ENCODE results near the gene IL31RA.
"Not testable (repeated sequence)": the region's sequence is repeated elsewhere in the genome, so short reads cannot be mapped to it uniquely, and the experiment has no call there.

IL31RA gene

DNA sequence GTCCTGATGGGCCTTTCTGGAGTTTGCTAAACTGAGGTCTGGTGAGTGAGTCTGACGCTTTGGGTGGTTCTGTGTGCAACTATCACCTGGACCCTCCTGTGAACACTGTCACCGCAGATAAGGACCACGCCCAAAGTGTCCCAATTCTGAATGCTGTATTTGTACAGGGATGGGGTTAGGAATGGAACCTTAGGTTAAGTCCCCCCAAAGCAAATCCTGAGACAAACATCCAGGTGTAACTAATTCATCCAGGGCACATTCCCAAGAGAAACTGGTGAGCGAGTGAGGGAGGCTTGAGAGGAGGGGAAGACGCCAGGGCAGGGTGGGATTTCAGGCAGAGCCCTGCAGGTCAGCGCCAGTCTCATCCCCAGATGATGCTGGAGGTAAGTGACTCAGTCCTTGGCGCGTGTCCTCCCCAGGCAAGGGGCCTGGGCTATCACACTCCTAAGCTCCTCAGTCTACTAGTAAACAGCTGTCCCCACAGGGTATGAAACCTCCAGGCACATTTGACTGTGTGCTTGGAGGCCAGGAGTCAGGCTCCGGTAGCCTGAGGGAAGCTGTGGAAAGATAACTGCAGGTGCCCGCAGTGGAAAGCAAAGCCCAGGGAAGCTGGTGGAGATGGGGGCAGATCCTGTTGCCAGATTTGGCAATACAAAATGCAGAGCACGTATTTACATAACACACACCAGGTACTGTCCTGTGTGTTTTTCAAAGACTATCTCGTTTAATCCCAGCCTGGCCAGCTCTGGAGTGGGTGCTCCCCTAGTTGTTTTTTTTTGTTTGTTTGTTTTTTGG lies 76.9 kb downstream of the IL31RA start:
- DNase-seq = no peak

- no peak for DNase-seq
These were observed 78.1 kb downstream of the IL31RA start for GRCh38 chr5:55929020-55929799.

DNA sequence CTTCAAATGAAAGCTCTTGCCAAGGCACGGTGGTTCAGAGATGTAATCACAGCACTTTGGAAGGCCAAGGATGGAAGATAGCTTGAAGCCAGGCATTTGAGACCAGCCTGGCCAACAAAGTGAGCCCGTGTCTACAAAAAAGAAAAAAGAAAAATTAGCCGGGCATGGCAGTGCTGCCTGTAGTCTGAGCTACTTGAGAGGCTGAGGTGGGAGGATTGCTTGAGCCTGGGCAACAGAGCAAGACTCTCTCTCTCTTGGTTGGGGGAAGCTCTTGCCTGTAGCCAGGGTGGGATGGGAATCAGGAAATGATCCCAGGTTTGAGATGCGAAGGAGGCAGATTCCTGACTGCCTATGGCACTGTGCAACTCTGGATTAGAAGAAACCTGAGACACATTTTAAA lies 81.5 kb downstream of the IL31RA start:
- DNase-seq = no peak

- DNase-seq = no peak
These were observed 82.4 kb downstream of the IL31RA start for GRCh38 chr5:55933377-55934114.

DNA sequence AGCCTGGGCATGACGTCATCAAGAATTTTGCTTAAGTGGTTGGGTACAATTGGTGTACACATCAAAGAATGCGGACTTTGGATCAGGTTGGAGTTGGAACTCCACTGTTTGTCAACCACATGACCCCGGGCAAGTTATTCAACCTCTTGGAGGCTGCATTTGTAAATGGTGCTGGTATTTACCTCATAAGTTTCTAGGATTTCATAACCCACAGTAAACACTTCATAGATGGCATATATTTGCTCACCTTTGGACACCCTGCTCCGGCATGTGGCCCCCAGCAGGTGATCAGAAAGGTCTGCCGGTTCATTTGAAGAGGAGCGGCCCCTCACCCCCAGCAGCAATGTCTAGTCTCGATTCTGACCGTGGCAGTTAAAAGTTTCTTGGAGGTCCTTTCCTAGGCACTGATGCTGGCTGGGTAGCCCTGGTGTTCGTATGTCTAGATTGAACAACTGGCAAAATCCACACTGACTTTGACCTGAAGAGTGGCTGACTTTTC lies 83.0 kb downstream of the IL31RA start:
- DNase-seq = no peak

DNA sequence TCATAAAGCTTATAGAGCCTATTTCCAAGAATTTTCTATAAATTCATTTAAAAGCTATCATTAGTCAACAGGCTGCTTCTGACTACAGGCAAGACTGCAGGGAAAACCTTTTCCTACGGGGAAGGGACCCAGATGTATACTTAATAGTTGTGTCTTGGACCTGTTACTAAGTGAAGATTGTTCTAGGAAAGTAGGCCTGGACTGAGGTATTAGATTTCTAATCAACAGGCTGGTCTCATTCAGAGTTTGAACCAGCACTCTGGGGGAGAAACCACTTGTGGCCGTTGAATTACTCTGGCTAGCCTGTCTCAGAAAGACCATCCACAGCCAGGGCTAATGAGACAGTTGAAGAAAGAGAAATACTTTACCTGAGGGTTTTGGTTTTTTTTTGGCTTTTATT lies 83.6 kb downstream of the IL31RA start:
- no peak for DNase-seq

DNA sequence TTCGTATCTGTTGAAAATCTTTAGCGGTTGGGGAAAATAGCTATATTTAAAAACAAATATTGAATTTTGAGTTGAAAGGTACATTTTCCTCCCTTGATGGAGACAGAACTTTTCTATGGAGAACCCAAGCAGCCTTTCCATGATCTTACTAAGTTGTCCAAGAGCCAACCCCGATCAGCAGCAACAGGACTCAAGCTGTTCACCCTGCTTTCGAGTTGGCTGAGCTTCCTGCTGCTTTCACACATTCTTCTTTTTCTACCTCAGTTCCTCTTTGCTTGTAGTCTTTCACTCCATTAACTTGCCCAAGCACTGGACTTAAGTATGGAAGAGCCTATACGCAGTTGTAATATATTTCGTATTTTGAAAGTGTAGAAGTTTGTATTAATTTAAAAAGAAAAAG lies 84.2 kb downstream of the IL31RA start:
- DNase-seq = no peak

DNA sequence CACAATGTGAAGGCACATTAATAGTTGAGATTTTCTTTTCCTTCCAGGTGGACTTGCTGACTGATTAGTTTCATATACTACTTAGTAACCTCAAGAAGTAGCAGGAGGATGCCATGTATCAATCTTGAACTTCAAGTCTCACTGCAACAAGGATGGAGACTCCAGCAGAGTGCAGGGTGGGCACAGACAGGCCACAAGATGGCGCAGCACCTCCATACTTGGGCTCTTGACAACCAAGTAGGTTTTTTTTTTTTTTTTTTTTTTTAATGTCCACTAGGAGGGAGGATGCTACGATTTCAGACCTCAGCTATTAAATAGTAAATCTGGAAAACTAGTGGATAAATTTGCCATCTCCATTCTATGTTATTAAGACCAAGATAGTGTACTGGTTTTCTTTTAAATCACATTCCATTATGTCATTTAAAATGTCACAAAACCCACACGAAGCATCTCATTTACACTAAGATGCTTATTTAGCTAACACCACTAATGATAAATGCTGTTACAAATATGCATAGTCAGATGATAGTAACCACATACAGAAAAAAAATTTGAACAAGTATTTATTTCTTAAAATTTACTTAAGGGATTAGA lies 85.0 kb downstream of the IL31RA start:
- peak; percentile 80 for DNase-seq

- DNase-seq = not testable (repeated sequence)
These were observed 86.4 kb downstream of the IL31RA start for GRCh38 chr5:55937598-55937997.

DNA sequence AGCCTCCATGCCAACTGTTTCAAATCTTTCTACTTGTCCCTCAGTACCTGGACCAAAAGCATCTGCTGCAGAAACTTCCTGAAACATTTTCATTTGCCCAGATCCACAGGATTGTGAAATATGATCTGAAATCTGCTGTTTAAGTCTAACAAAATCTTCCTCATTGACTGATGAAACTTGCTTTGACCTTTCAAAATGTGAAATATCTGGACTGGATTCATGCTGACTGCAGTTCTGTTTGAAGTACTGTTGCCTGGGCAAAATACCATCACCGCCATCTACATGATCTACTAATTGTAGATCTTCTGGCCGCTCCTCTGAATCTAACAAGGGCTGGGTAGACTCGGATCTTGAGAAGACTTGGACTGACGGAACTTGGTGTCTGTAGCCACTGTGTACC lies 90.0 kb downstream of the IL31RA start:
- not testable (repeated sequence) for DNase-seq

DNA sequence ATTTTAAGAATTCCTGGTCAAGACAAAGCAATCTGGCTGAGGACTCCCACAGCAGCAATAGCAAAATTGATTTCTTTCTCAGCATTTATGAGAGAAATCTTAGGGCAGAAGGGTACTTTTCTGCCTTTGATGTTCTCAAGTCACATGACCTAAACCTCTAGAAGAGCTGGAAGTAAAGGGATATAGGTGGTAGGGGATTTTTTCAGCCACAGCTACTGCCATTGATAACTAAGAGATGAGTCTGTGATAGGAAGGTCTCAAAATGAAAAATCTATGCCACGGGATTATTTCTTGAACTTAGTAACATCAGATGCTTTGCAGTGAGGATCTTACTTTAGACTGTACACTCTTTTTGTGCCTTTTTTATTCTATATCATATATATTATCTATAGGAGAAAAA lies 108.1 kb downstream of the IL31RA start:
- DNase-seq = no peak

- DNase-seq = no peak
These were observed 109.6 kb downstream of the IL31RA start for GRCh38 chr5:55960779-55961178.

DNA sequence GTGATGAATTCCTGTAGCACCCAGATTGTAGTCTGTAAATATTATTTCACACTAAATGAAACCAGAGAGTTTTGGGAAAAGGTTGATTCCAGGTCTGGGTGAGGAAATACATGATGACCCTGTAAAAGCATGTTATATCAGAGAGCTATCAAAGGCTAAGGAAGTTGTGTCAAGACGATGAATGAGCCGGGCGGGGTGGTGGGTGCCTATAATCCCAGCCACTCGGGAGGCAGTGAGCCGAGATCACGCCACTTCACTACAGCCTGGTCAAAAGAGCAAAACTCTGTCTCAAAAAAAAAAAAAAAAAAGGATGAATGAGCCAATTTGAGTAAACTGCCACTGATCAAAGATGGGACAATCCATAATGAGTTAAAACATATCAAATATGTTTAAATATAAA lies 114.4 kb downstream of the IL31RA start:
- DNase-seq = no peak

- no peak for DNase-seq
These were observed 115.1 kb downstream of the IL31RA start for GRCh38 chr5:55966284-55966683.

DNA sequence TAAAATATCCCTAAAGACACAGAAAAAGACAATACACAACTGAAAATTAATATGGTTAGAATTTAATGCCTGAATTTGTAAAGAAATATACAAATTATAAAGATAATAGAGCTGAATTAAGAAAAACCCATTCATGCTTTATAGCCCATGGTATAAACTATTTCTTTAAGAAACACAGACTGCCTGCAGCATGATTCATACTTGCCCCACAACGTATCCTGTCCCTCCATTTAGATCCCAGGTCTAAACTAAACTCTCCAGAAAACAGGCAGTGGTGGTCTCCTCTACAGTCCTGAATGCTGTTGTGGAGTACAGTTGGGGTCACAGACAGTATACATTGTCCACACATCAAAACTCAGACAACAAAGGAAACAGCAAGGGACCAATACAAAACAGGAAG lies 118.8 kb downstream of the IL31RA start:
- DNase-seq = peak; percentile 34
